Fibroblast of villous mesenchyme (primary cell): Measurements from ENCODE around the gene IL1RAP. TPM values are rescaled to one million over a fixed set of nuclear protein-coding genes. Genes with fewer than 3 reads are reported as not detected.

Experiments
- DNase-seq: peaks from one replicate; pipeline ENCODE4 v3.0.0-alpha.2; 2010; ENCODE audit warnings: low read depth
- H3K4me3 ChIP-seq: 2 replicates; pipeline ENCODE4 v1.5.1; 2011; ENCODE audit warnings: low read depth, mild to moderate bottlenecking, low read length
- total RNA-seq: library from RNA; depleted of rRNA; stranded (reverse); fragments of >200 nt; gene quantifications from 2 replicates; pipeline ENCODE4 v1.2.3, GENCODE V29; 2012
- TF ChIP-seq, protein P1 (sequence below): IDR thresholded peaks from 2 replicates; pipeline ENCODE4 v1.5.1; 2012; ENCODE audit warnings: low read depth, mild to moderate bottlenecking, low read length; ENCODE audit not compliant: insufficient read depth

IL1RAP gene
- total RNA-seq, 1 donor: 28.1 TPM

DNA sequence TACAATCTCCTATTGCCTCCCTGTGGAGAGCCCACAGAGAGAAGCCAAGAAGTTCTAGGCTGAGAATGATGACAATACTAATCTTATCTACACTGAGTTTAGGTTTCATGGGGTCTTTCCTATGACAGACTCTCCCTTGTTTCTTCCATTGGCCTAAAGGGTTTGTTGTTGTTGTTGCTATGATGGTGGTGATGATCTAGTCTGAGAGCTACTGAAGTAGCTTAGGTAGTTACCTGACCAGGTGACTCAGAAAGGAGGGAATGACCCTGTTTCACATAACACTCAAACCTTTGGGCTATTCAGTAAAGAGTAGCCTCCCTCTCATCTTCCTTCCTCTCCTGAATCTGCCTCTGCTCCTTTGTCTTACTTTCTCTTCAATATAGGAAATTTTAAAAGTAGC, 178.4 kb downstream of the IL1RAP start:
- H3K4me3 ChIP-seq: no peak overlapping the region
- TF ChIP-seq, protein P1, sequence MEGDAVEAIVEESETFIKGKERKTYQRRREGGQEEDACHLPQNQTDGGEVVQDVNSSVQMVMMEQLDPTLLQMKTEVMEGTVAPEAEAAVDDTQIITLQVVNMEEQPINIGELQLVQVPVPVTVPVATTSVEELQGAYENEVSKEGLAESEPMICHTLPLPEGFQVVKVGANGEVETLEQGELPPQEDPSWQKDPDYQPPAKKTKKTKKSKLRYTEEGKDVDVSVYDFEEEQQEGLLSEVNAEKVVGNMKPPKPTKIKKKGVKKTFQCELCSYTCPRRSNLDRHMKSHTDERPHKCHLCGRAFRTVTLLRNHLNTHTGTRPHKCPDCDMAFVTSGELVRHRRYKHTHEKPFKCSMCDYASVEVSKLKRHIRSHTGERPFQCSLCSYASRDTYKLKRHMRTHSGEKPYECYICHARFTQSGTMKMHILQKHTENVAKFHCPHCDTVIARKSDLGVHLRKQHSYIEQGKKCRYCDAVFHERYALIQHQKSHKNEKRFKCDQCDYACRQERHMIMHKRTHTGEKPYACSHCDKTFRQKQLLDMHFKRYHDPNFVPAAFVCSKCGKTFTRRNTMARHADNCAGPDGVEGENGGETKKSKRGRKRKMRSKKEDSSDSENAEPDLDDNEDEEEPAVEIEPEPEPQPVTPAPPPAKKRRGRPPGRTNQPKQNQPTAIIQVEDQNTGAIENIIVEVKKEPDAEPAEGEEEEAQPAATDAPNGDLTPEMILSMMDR: no peak
- no peak for DNase-seq

DNA sequence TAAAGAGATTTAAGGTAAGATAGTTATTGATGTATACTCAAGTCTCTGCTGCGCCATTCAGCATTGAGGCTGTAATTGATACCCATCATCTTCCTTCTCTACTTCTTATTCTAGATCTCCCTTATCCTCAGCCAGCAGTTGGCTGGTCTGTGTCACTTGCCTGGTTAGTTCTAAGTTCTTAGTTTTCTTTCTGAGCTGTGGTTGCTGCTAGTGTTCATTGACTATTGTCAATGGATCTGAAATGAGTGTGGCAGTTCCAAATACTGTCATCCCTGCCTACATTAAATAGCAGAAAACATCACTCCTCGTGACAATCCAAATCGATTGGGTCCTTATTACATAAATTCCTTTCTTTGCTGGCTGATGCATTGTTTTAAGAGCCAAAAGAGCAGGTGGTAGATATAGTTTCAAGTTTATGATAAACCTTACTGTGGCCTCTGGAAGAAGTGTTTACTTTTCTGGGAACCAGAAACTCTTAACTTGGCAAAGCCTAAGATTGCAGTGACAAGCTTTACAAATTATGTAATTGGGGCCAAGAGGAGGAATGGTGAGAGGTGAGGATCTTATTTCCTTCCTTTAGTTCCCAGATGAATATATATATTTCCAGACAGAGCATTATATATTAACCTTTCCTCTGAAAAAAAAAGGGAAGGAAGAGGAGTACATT, 180.6 kb downstream of the IL1RAP start:
- H3K4me3 ChIP-seq: no peak overlapping the region
- DNase-seq: no peak
- TF ChIP-seq, protein P1: no peak

DNA sequence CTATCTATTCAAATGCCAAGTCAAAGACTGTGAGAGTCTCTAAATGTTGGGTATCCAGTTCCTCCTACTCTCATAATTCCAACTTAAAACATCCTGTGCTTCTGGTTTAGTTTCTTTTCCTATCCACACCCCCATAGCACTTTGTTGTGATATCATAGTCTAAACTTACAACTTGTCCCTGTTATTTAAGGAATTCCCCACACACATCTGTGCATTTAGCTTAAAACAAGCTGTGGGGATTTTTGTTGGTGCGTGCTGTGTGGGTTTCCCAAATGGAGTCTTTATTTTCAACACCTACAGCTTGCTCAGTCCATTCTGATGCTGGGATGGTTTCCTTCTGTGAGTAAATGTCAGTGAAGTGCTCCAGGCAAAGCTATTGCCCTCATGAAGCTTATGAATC, 181.3 kb downstream of the IL1RAP start:
- H3K4me3 ChIP-seq: no peak overlapping the region
- TF ChIP-seq, protein P1: no peak
- DNase-seq: no peak

DNA sequence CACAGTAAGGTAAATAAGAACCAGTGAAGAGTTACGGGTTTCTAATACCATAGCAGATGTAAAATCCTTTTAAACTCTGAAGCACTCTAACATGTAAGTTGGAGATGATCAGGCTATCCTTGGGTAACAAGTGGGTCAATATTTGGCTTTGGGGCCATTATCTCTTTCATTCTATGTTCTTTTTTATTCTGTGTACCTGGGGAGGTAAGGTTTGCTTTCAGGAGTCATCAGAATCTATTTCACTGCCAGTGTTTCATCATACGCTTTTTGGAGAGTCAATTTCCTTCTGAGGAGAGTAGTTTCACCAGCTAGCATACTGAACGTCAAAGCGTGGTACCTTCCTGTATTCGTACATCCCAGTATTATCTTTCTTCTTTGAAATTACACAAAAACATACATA, 182.1 kb downstream of the IL1RAP start:
- DNase-seq: no peak
- TF ChIP-seq, protein P1: no peak
- no peak overlapping the region for H3K4me3 ChIP-seq

DNA sequence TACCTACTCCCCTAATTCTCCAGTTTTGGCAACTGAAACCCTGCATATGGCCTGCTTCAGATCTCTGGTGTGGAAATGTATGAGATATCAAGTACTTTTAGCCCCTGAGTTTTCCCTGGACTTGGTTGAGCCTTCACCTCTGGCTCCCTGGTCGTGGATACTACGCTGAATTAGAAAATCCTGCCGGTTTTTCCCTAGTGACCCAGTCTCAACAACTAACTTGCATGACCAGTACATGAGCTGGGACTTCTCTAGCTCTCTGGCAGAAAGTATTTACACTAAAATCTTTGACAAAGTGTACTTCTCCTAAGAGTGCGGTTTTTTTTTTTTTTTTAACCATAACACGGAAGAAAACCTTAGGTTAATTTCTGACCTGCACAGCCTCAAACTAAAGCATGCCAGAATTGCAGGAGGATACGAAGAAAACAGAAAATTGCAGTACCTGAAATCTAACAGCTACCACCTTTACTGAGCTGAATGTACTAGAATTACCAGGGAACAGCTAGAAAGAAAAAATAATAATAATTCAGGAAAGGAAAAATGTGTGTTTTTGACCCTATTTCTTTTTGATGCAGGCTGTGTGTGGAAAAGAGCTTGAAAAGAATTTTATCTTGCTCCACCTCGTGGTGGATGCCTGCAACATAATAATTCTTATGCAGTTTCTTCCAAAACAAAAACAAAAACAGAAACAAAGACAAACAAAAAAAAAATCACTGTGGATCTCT, 183.1 kb downstream of the IL1RAP start:
- peak; percentile 68 for DNase-seq
- TF ChIP-seq, protein P1: peak; percentile 60
- no peak overlapping the region for H3K4me3 ChIP-seq

DNA sequence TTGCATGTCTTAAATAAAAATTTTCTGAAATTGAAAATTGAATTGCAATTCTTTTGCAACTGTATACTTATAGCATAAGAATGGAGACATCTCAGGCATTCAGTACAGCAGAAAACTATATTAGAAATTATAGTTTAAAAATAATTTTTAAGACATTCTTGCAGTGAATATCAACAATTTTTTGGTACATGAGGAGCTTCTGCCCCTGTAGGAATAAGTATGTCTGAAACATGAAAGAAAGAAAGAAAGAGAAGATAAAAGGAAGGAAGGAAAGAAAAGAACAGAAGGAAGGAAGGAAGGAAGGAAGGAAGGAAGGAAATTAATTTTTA, 183.6 kb downstream of the IL1RAP start:
- TF ChIP-seq, protein P1: no peak
- H3K4me3 ChIP-seq: no peak overlapping the region
- no peak for DNase-seq
